ENCODE data around the gene FFAR4. TPM values are rescaled to one million over a fixed set of nuclear protein-coding genes. Genes with fewer than 3 reads are reported as not detected.
"Not testable (repeated sequence)": the region's sequence is repeated elsewhere in the genome, so short reads cannot be mapped to it uniquely, and the experiment has no call there.

The FFAR4 gene
- total RNA-seq: not detected

- DNase-seq: no peak
Measured at GRCh38 chr10:93566435-93567276, at the start of gene FFAR4. FFAR4 (plus strand) TSS chr10:93566665; CDS start chr10:93566721, 56 bp downstream.

- no peak for DNase-seq
Measured at GRCh38 chr10:93518531-93518930, 47.9 kb upstream of the FFAR4 start.

GRCh38 chr10:93535293-93535692 is 31.2 kb upstream of the FFAR4 start:
- no peak for DNase-seq

- not testable (repeated sequence) for DNase-seq
Measured at GRCh38 chr10:93540871-93541270, 25.6 kb upstream of the FFAR4 start.

GRCh38 chr10:93541402-93542357 is 24.8 kb upstream of the FFAR4 start:
- DNase-seq: no peak

- DNase-seq: no peak
Measured at GRCh38 chr10:93542358-93542791, 24.1 kb upstream of the FFAR4 start.

GRCh38 chr10:93546995-93547394 is 19.5 kb upstream of the FFAR4 start:
- DNase-seq: not testable (repeated sequence)

- DNase-seq: no peak
Measured at GRCh38 chr10:93547522-93547921, 18.9 kb upstream of the FFAR4 start.

GRCh38 chr10:93548376-93549071 is 17.9 kb upstream of the FFAR4 start:
- no peak for DNase-seq

GRCh38 chr10:93550606-93551005 is 15.9 kb upstream of the FFAR4 start:
- DNase-seq: no peak

- no peak for DNase-seq
Measured at GRCh38 chr10:93552780-93553179, 13.7 kb upstream of the FFAR4 start.

GRCh38 chr10:93553482-93554315 is 12.8 kb upstream of the FFAR4 start:
- no peak for DNase-seq

- DNase-seq: no peak
Measured at GRCh38 chr10:93554316-93554663, 12.2 kb upstream of the FFAR4 start.

- no peak for DNase-seq
Measured at GRCh38 chr10:93554760-93555432, 11.6 kb upstream of the FFAR4 start.

- no peak for DNase-seq
Measured at GRCh38 chr10:93559490-93559889, 7.0 kb upstream of the FFAR4 start.

- no peak for DNase-seq
Measured at GRCh38 chr10:93560541-93560940, 5.9 kb upstream of the FFAR4 start.

- DNase-seq: no peak
Measured at GRCh38 chr10:93565446-93565845, 1.0 kb upstream of the FFAR4 start.

- no peak for DNase-seq
Measured at GRCh38 chr10:93567277-93568104, 1.0 kb downstream of the FFAR4 start.

GRCh38 chr10:93568105-93568390 is 1.6 kb downstream of the FFAR4 start:
- DNase-seq: no peak

- DNase-seq: no peak
Measured at GRCh38 chr10:93570383-93570782, 3.9 kb downstream of the FFAR4 start.
